HT1080 (cell line): ENCODE data around the gene C2orf81. TPM values are rescaled to one million over a fixed set of nuclear protein-coding genes. Genes with fewer than 3 reads are reported as not detected.
"Not testable (repeated sequence)": the region's sequence is repeated elsewhere in the genome, so short reads cannot be mapped to it uniquely, and the experiment has no call there.

Experiments
- DNase-seq: peaks from one replicate; pipeline ENCODE4 v3.0.0-alpha.2; 2015; ENCODE audit warnings: low read depth
- total RNA-seq: library from RNA; depleted of rRNA; stranded (reverse); fragments of >200 nt; shearing (Covaris generic); gene quantifications from 2 replicates; pipeline ENCODE4 v1.2.3, GENCODE V29; 2014

Gene C2orf81
- total RNA-seq, 1 experiment from 2014 or later, result 2.2 TPM

DNA sequence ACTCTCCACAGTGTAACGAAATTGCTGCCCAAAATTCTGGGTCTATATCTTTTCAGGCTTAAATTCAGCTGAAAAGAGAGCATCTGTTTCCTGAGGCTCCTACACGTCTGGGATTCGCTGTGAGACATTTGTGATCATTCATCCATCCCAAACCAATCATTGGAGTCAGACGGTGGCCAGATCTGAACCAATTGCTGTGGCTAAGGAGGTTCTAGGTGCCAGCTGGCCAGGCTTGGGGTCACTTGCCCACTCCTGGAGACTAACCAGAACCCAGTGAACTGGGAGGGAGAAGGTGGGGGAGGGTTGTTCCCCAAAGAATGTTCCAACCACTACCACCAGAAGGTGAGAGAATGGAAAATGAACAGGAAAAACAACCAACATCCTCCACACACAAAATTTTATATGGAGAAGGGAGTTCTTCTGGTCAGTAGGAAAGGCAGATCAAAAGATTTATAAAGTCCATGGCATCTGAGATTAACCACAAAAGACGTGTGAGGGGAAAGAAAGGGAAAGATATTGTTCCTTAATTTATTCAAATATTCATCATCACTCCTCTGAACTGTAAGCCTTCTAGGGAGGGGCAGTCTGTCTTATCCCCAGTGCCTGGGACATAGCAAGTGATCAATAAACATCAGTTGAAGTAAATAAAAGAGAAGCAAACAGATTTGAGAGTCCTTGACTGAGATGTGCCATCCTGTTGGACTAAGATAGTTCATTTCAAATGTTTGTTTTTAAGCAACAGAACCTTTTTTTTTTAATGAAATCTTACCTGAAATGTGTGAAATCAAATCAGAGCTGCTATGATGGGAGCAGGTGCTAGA lies 23.3 kb upstream of the C2orf81 start:
- no peak for DNase-seq

DNA sequence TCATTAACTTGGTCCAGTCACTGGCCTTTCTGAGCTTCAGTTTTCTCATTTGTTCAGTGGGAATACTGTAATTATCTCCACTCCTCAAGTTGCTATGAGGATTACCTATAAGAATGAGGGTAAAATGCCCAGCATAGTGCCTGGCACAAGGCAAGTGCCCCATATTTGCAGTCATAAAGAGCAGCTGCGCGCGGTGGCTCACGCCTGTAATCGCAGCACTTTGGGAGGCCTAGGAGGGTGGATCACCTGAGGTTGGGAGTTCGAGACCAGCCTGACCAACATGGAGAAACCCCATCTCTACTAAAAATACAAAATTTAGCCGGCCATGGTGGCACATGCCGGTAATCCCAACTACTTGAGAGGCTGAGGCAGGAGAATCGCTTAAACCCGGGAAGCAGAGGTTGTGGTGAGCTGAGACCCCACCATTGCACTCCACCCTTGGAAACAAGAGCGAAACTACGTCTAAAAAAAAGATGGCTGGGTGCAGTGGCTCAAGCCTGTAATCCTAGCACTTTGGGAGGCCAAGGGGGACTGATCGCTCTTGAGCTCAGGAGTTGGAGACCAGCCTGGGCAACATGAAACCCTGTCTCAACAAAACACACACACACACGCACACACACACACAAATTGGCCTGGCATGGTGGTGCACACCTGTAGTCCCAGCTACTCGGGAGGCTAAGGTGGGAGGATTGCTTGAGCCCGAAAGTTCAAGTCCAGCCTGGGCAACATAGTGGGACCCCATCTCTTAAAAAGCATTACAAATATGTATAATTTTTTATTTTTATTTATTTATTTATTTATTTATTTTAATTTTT lies 21.3 kb upstream of the C2orf81 start:
- not testable (repeated sequence) for DNase-seq

DNA sequence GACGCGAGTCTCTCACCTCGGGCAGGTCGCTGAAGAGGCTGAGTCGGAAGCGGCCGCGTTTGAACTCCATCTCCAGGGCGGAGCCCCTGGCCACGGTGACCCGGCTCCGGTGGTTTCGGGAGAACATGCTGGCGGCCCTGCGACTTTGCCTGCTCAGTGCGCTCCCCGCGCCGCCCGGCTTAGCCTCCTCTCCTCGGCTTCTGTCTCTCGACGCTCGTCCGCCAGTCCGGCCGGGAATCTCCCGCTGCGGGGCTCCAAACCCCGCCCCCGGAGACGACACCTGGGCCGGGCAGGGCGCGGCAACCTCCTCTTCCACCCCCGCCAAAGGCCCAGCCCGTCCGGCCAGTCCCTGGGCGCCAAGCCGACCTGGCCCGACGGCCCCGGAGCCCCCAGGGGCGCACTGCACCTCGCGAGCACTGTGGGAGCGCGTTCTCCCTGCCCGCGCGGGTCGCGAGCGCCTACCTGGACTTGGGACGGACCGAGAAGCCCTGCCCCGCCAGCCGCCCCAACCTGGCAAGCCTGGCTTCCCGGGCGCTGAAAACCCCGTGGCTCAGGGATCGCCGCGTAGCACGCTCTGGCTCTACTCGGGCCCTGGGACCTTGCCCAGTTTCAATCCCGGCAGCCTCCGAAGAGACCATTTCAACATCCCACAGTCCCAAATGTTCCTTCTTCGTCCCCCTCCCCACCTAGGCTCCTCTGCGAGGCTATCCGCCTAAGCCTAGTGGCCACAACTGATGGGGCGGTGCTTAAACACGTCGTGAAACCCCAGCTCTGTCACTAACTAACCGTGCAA lies 20.5 kb upstream of the C2orf81 start, which contains the start of gene RTKN:
RTKN (minus strand) TSS at position 248 of the 793 bp plus-strand sequence; CDS start at position 127, 121 bp downstream.
- DNase-seq, result no peak

DNA sequence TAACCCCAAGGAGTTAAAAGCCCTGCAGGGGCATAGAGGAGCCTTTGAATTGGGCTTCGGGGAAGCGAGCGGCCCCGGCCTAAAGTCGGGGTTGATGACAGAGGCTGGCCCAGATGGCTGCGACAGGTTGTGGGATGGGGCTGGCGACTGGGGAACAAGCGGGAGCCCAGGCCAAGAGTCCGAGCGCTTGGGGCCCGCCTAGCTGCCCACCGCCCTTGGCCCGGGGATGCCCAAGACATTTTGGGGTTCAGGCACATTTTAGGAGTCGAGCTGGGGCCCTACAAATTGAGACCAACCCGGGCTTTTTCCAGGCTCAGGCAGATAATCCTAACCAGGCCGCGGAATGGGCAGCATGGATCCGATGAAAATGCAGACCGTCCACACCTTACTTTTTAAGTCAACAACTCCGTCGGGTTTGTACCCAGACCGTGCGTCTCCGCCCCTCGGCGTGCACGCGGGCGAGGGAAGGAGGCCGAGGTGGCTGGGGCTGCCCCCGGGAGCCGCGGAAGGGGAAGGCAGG lies 19.8 kb upstream of the C2orf81 start:
- DNase-seq, result no peak

DNA sequence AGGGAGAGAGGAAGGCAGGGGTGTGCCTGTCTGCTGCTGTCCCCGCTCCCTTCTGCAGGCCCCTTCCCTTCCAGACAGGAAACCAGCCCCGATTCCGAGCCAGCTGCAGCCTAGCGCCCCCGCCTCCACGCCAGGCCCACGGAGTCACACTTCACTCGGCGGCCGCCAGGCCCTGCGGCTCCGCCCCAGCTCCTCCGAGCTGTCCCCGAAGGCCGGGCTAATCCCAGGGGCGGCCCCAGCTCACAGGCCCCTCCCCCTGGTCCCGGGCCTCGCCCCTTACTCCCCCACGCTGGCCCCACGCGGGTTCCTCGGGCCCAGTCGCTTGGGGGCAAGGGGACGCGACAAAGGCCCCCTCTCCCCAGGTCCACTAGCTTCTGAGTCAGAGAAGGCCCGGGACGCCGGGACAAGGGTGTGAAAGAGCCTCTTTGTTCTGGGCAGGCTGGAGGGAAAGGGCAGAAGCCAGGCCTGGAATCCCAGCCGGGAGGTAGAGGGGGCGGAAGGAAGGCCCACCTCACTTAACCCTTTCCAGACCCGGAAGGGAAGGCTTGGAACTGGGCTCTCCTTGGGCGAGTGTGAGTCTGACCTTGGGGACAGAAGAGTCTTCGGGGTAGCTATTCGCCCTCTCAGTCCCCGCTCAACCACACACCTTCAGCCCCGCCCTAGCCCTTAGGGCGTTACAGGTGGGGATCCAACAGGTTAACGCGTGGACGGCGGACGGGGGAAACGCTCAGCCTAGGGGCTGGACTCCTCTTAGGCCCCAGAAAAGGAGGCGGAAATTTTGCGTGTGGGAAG lies 19.2 kb upstream of the C2orf81 start:
- peak; percentile 81 for DNase-seq

DNA sequence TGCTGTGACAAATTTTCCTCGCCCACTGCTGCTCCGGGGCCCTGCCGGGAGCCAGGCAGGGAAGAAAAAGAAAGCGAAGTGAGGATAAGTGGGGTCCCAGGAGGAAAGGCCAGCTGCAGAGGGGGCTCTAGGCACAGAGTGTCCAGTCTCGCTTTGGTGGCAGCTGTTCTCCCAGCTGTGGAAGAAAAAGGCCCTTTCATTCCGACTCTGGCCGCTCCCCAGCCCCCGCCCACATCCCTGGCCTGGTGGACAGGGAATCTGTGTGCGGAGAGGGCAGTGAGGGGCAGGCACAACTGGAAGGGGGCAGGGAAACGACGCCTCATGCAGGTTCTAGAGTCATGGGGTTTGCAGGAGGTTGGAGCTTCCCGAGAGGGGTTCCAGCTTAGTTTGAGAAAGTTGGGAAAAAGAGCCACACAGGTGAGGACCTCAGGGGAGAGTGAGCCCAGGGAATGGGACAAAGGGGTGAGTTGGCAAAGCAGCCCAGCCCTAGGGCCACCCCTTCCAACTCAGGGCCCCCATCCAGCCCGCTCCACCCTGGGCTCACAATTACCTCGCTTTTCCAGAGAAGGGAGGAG lies 18.5 kb upstream of the C2orf81 start:
- peak; percentile 63 for DNase-seq

DNA sequence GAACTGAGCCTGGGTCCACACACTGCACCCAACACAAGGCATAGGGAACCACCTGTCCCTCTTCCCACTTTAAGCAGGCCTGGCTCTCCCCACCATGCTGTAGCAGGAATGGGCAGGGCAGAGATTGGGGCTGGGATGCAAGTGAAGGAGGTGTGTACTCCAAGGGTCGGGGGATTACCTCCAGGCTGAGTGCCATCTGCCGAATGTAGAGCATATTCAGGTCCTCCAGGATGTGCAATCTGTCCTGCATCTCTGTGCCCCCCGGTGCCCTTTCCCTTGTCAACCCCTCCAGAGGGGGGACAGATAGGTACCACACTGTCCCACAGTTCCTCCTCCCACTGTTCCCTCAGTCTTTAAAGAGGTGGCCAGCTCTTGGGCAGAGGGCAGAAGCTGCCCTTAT lies 18.0 kb upstream of the C2orf81 start:
- no peak for DNase-seq

DNA sequence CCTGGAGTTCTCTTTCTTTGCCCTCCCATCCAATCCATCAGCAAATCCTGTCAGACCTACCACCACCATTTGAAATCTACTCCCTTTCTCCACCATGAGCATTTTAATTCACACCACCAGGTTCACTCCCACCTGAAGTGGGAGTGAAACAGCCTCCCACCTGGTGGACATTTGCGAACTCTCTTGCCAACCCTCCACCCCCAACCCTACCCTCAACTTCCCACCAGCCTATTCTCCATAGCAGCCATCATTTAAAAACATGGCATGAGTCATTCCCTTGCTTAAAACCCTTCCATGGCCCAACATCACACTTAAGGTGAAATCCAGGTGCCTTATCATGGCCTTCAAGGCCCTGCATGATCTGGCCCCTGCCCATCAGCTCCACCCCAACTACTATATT lies 16.8 kb upstream of the C2orf81 start:
- no peak for DNase-seq

DNA sequence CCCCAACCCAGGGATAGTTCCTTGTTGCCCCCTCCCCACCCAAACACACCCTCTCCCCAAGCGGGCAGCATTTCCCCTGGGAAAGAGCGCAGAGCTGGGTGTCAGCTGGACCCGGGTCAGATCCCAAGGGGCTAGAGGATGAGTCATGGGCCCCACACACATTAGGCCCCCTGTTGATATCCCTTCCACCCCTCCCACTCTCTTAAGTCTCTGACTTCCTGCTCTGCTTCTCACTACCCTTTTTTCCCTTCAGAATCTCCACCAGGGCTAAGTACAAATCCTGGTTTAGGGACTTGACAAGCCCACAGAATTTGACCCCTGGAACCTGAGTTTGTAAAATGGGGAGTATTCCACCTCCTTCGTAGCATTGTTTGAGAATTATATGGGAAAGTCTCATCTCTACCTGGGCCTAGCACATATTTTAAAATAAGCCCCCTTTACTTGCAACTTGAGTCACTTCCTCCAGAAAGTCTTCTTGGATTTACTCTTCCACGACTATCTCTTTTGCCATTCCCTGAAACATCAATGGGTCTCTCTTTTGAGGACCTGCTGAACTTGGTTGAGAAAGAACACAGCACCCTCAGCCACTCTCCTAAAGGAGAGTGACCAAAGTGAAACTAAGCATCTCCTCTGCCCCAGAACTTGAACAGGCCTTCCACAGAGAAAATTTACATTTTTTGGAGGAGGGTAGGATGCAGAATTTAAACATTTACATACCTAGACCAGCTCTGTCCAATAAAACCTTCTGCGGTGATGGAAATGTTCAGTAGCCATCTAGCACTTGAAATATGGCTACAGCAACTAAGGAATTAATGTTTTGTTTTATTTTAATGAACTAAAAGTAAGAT lies 15.7 kb upstream of the C2orf81 start:
- DNase-seq, result no peak

DNA sequence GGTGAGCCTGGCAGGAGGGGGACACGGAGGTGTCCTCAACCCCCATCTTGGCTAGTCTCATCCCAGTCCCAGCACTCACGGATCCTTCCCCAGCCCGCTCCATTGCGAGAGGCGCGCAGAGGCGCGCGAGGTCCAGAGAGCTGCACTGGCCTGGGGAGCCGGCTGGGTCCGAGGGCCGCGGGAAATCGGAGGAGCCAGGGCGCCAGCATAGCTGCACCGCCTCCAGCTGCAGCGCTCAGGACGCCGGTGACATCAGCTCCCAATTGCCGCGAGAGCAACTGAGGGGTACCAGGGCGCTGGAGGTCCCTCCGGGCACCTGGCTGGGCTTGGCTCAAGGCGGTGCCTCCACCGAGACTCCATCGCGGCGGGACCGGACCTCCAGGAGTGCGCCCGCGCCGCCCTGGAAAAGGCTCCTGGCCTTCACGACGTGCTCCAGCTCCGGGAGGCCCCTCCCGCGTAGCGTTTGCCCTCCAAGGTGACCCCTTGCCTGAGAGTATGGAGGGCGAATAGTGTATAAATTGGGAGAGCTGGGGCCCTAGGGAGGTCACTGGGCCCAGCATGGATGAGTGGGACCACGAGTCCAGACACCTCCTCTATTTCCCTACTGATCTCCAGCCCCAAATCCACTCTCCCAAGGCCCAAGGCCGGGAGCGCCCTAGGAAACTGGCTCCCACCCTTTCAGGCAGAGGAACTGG lies 14.8 kb upstream of the C2orf81 start:
- no peak for DNase-seq

DNA sequence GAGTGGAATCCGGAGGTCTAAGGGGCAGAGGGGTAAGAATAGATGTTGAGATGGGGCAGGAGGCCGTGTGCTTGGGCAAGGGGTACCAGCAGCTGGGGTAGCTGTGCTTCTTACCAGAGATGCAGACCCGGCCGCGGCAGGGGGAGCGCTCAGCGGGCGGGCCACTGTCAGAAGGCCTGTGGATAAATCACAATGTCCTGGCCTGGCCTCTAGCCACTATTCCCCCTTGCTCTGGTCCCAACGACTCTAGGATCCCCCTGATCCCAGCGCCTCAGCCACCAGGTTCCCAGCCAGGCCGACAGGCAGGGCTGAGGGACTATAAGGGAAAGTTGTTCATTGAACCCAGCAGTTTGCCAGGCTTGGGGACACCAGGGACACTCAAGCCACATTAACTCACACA lies 9.1 kb upstream of the C2orf81 start:
- DNase-seq, result no peak

DNA sequence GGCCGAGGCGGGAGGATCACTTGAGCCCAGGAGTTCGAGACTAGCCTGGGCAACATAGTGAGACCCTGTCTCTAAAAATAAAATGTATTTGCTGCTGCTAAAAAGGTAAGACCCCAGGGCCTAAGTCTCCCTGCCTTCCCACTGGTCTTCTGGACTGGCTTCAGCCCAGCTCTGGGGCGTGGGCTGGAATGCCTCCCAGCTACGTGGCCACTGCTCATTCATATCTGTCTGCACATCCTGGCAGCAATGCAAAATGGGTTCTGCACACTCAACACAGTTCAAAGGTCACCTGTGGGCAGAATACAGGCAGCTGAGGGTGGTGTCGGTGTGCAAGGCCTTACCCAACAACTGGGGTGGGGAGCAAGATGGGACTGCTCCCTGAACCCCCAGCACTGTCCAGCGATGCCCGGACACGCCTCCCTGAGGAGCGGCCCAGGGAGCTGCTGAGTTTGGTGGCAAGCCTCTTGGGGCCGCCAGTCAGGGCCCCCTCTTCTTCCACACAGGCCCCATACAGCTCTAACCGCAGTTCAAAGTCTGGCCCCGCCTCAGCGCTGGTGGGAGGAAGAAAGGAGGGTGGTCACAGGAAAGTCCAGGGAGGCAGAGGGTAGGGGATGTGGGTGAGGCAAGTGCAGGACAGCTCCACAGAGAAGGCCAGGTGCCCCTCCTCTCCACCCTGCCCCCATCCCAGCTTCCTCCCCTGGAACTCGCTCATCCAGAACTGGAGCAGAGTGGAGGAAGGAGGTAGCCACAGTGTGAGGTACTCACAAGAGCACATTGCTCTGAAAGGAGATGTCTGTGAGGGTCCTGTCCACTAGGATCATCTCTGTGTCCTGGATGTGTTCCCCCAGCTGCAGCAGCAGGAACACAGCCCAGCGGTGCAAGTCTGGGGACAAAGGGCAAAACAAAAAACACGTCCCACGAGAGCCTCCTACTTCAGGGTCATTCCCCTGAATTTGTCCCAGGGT lies 8.3 kb upstream of the C2orf81 start:
- no peak for DNase-seq

DNA sequence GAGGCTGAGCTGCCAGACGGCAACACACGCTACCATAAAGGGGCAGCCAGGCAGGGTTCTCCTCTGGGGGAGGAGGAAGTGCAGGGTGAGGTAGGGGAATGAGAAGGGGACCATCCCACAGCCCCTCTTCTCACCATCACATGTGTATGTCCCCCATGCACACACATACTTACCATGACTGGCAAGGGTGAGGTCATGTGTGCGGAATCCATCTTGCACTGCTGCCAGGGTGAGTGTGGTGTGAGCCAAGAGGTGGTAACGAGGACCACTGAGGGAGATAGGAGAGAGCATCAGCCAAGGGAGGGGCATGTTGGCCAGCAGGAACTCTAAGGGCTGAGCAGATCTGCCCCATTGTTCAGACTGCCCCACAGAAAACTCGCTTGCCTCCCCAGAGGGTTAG lies 7.3 kb upstream of the C2orf81 start:
- DNase-seq, result no peak

DNA sequence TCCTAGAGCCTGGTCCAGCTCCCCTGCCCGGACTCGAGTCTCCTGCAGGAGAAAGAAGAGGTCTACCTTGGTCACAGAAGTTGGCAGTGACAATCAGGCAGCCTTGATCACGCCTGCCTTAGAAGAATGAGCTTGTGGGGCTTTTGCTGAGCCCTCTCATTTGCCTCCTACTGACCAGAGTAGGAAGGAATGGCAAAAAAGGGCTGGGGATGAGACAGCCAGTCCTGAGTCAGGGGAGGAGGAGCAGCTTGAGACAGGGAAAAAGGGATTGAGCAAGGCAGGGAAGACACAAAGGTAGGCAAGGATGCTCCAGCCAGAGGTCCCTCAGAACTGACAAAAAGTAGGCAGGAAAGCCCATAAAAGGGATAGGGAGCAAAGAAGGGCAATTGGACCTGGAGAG lies 6.1 kb upstream of the C2orf81 start:
- DNase-seq, result no peak

DNA sequence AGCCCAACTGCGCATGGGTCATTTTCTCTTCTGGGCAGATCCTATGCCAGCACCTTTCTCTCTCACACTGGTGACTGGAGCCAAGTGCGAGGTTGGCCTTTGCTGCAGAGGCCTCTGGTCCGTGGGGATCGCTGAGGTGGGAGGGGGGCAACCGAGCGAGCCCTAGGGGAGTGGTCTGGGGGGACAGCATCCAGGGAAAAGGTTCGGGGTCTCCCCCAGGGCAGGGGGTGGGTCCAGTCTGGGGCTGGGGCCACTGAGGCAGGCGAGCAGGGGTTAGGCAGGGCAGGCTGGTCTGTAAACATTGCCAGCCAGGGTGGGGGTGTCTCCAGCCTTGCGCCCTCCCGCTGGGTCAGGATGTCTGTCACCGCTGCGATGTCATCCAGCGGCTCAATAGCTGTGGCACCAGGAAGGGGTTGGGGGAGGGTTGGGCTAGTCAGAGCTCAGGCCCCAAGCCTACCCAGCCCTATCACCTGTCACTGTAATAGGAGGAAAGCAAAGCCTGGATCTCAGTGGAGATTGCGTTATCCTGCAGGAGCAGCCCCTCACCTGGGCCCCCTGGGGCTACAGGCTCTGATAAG lies 4.9 kb upstream of the C2orf81 start:
- no peak for DNase-seq

DNA sequence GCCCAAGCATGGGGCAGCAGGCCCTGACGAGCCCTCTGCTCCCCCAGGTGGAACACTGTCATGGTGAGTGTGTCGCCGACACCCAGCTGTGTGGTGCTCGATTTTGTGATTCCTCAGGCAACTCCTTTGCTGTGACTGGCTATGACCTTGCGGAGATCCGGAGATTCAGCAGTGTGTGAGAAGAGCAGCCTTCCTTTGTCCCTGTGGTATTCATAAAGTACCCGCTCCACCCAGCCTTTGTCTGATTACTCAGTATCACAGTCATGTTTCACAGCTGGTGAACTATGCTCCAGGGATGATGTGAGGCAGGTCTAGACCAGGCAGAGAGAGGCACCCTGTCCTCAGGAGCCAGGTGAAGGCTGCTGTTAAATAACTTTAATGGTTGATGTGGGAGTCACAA lies 4.1 kb upstream of the C2orf81 start:
- no peak for DNase-seq

DNA sequence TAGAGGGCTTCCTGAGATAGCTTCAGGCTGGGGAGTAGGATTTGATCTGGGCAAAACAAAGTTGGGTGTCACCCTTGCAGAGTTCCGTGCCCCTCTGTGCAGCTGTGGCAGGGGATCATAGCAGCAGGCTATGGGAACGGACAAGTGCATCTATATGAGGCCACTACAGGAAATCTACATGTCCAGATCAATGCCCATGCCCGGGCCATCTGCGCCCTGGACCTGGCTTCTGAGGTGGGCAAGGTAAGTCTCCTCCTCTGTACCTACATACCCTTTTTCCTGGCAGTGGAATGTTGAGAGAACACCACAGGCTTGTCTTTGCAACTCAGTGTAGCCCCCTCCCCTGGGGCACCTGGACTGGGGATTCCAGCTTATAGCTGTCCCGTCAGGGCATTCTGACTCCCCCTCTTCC lies 3.6 kb upstream of the C2orf81 start:
- DNase-seq, result no peak
